Activated CD4-positive, alpha-beta T cell treated with anti-CD3 and anti-CD28 coated beads for 36 hours (primary cell): ENCODE measurements around the gene CCSER1. TPM values are rescaled to one million over a fixed set of nuclear protein-coding genes. Genes with fewer than 3 reads are reported as not detected.
"Not testable (repeated sequence)": the region's sequence is repeated elsewhere in the genome, so short reads cannot be mapped to it uniquely, and the experiment has no call there.

ENCODE experiments used
- ATAC-seq: fragments of 200-7000 bp; cut with Tn5 transposase; one replicate; pipeline ENCODE4 v1.10.0; 2021; ENCODE audit warnings: mild to moderate bottlenecking, moderate library complexity
- CTCF ChIA-PET: fragments of 350-600 bp; sonication (Branson Sonifier 250); formaldehyde crosslinking; loops from one replicate; lab custom pipeline; 2021; ENCODE audit warnings: antibody characterized with exemption; lab: Charles Lee
- POLR2A ChIA-PET: fragments of 350-600 bp; sonication (Branson Sonifier 250); formaldehyde crosslinking; loops from one replicate; lab custom pipeline; 2021; ENCODE audit warnings: antibody characterized with exemption, inconsistent platforms; lab: Charles Lee
- DNase-seq: peaks from one replicate; pipeline ENCODE4 v3.0.0-alpha.2; 2020
- H3K27ac Mint-ChIP-seq: one replicate; pipeline ENCODE4 v1.8.0; 2021; ENCODE audit warnings: mixed read lengths
- H3K27me3 Mint-ChIP-seq: one replicate; pipeline ENCODE4 v1.8.0; 2021; ENCODE audit warnings: mixed read lengths
- H3K36me3 Mint-ChIP-seq: one replicate; pipeline ENCODE4 v1.8.0; 2021; ENCODE audit warnings: low read depth, mixed read lengths
- H3K4me1 Mint-ChIP-seq: one replicate; pipeline ENCODE4 v1.8.0; 2021; ENCODE audit warnings: mixed read lengths
- H3K4me3 Mint-ChIP-seq: one replicate; pipeline ENCODE4 v1.8.0; 2021; ENCODE audit warnings: mild to moderate bottlenecking, moderate library complexity, mixed read lengths
- H3K9me3 Mint-ChIP-seq: one replicate; pipeline ENCODE4 v1.8.0; 2021; ENCODE audit warnings: low read depth, mixed read lengths
- intact Hi-C, 2 experiments: fragments of 100-400 bp; cut with DNase I in 1 of 2; cut with micrococcal nuclease in 1 of 2; formaldehyde crosslinking; loops; one replicate each; pipeline versions ENCODE4 v1.14.2 to v1.15.1; 2022 to 2024; cut with DNase I, micrococcal nuclease
- total RNA-seq, 2 experiments: library from RNA; stranded (reverse); gene quantifications; one replicate each; pipeline ENCODE4 v1.2.3, GENCODE V29; 2021

CCSER1 gene
- total RNA-seq, 2 experiments from 2014 or later: 0.14 TPM; not detected in 1

GRCh38 chr4:90815569-90815968 is 688.4 kb downstream of the CCSER1 start:
- ChIA-PET CTCF (interaction anchor here (0.7 kb wide), 1 partner anchor 26 kb away, joined by 3 read pairs; no protein-coding TSS in a partner anchor), POLR2A (no interaction called here)
- DNase-seq (no peak), ATAC-seq (no peak)
- intact Hi-C loops: no loop called here
- H3K9me3 Mint-ChIP-seq: peaks cover 15% of the 10 kb centered on the region
- no peak overlapping the region for H3K4me3 Mint-ChIP-seq
- H3K36me3 Mint-ChIP-seq: no peaks in the 10 kb centered on the region
- H3K4me1 Mint-ChIP-seq: no peaks in the 10 kb centered on the region
- H3K27ac Mint-ChIP-seq: no peak overlapping the region
- H3K27me3 Mint-ChIP-seq: no peaks in the 10 kb centered on the region

GRCh38 chr4:90816754-90817153 is 689.6 kb downstream of the CCSER1 start:
- Mint-ChIP-seq H3K27me3 (no peaks in the 10 kb centered on the region), H3K4me3 (no peak overlapping the region), H3K9me3 (peaks cover 13% of the 10 kb centered on the region), H3K36me3 (no peaks in the 10 kb centered on the region), H3K27ac (no peak overlapping the region), H3K4me1 (no peaks in the 10 kb centered on the region)
- intact Hi-C loops: no loop called here
- no peak for ATAC-seq
- ChIA-PET POLR2A (no interaction called here), CTCF (no interaction called here)
- no peak for DNase-seq

GRCh38 chr4:90824266-90825150 is 697.3 kb downstream of the CCSER1 start:
- intact Hi-C loops: no loop called here
- Mint-ChIP-seq H3K36me3 (no peaks in the 10 kb centered on the region), H3K4me3 (no peak overlapping the region), H3K9me3 (no peaks in the 10 kb centered on the region), H3K27ac (no peak overlapping the region), H3K27me3 (no peaks in the 10 kb centered on the region), H3K4me1 (no peaks in the 10 kb centered on the region)
- CTCF ChIA-PET: no interaction called here
- DNase-seq (no peak), ATAC-seq (no peak)
- POLR2A ChIA-PET: no interaction called here

DNA sequence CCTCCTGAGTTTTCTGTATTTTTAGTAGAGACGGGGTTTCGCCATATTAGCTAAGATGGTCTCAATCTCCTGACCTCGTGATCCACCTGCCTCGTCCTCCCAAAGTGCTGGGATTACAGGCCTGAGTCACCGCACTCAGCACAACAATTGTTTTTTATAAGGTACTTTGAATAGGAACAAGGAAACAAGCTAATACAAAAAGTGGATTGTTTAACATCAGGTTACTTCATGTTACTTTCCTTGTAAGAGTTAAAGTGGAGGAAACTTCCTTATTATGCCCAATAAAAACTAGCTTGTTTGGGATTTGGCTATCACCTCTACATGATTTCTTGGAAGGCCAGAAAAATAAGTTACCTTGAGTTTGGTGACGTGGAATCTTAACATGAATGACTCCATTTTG is 698.7 kb downstream of the CCSER1 start:
- ChIA-PET CTCF (no interaction called here), POLR2A (no interaction called here)
- Mint-ChIP-seq H3K27ac (no peak overlapping the region), H3K4me3 (no peak overlapping the region), H3K27me3 (no peaks in the 10 kb centered on the region), H3K36me3 (no peaks in the 10 kb centered on the region), H3K9me3 (no peaks in the 10 kb centered on the region), H3K4me1 (no peaks in the 10 kb centered on the region)
- DNase-seq (no peak), ATAC-seq (no peak)
- intact Hi-C loops: no loop called here

DNA sequence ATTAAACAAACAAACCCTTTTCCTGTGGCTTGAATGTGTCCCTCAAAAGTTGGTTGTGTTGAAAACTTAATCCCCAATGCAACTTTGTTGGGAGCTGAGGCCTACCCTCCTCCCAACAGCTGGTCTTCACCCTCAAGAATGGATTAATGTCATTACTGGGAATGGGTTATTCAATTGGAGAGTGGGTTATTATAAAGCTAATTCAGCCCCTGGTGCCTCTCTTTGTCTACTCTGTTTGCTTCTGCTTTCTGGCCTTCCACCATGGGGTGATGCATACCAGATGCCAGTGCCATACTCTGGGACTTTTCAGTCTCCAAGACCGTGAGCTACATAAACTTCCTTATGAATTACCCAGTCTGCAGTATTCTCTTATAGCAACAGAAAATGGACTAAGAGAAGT is 706.5 kb downstream of the CCSER1 start:
- Mint-ChIP-seq H3K4me3 (no peak overlapping the region), H3K4me1 (no peaks in the 10 kb centered on the region), H3K27ac (no peak overlapping the region), H3K36me3 (no peaks in the 10 kb centered on the region), H3K27me3 (no peaks in the 10 kb centered on the region), H3K9me3 (no peaks in the 10 kb centered on the region)
- ATAC-seq: no peak
- no peak for DNase-seq
- ChIA-PET CTCF (interaction anchor here (1.2 to 1.5 kb wide), 2 partner anchors 8 to 13 kb away, joined by 3 to 6 read pairs; no protein-coding TSS in a partner anchor), POLR2A (no interaction called here)
- intact Hi-C loops: no loop called here

DNA sequence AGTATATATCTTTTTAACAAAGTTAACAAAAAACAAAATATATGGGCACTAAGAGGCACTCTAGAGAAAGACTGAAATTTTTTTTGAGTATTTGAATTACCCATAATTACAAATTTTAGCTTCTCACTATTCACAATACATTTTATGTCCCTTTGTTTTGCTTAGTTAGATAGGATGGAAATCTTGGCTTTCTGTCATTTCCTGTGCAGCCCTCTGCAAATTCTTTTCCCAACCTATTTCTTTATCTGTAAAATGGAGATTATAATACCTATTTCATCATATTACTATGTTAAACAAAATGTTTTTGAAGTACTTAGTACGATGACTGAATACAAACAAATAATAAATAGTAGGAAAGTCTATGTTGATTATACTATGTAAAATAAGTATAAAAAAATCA is 710.0 kb downstream of the CCSER1 start:
- POLR2A ChIA-PET: no interaction called here
- DNase-seq: no peak
- Mint-ChIP-seq H3K4me3 (no peak overlapping the region), H3K9me3 (no peaks in the 10 kb centered on the region), H3K27ac (no peak overlapping the region), H3K27me3 (no peaks in the 10 kb centered on the region), H3K36me3 (no peaks in the 10 kb centered on the region), H3K4me1 (no peaks in the 10 kb centered on the region)
- CTCF ChIA-PET: interaction anchor here (0.6 kb wide), 1 partner anchor 209 kb away, joined by 3 read pairs; no protein-coding TSS in a partner anchor
- ATAC-seq: no peak
- intact Hi-C loops: no loop called here

DNA sequence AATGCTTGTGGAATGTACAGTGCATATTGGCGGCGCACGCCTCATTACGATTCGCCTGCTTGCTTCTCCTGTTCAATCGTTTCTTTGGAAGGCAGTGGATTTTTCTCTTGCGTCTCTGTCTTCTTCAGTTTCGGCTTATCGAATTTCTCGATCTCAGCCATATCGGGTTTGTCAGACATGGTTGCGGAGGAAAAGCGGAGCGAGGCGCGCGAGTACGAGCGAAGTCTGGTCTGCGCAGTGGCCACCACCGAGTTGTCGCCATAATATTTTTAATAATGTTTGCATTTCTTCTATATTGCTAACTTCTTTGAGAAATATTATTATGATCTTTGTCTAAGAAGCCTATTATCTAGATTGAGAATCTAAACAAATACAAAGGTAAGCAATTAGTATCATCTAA is 711.7 kb downstream of the CCSER1 start:
- ATAC-seq, DNase-seq, H3K4me1 Mint-ChIP-seq, POLR2A ChIA-PET, H3K27me3 Mint-ChIP-seq, H3K27ac Mint-ChIP-seq, CTCF ChIA-PET, H3K4me3 Mint-ChIP-seq, H3K9me3 Mint-ChIP-seq, H3K36me3 Mint-ChIP-seq, intact Hi-C loops: not testable (repeated sequence)

DNA sequence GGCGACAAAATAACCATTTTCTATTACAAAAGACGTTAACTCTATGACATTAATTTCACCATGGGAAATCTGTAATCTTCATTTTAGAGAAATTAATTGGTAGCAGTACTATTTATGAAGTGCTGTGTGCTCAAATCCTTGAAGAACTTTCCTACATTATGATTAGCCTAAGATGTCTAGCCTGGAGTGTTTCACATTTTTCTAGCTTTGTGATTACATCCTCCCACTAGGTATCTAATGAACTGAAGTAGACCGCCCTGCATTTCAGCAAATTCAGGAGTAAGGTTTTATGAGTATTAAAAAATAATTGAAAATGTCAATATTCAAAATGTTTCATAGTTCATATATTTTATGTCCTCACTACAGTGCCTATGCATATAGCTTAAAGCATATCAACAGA is 713.1 kb downstream of the CCSER1 start:
- Mint-ChIP-seq H3K4me3 (no peak overlapping the region), H3K9me3 (no peaks in the 10 kb centered on the region), H3K27me3 (no peaks in the 10 kb centered on the region), H3K27ac (no peak overlapping the region), H3K36me3 (no peaks in the 10 kb centered on the region), H3K4me1 (no peaks in the 10 kb centered on the region)
- DNase-seq: no peak
- intact Hi-C loops: no loop called here
- ChIA-PET POLR2A (no interaction called here), CTCF (interaction anchor here (1.7 kb wide), 1 partner anchor 7 kb away, joined by 6 read pairs; no protein-coding TSS in a partner anchor)
- no peak for ATAC-seq

GRCh38 chr4:90840828-90841227 is 713.6 kb downstream of the CCSER1 start:
- Mint-ChIP-seq H3K9me3 (no peaks in the 10 kb centered on the region), H3K4me1 (no peaks in the 10 kb centered on the region), H3K36me3 (no peaks in the 10 kb centered on the region), H3K4me3 (no peak overlapping the region), H3K27ac (no peak overlapping the region), H3K27me3 (no peaks in the 10 kb centered on the region)
- ATAC-seq: no peak
- CTCF ChIA-PET: interaction anchor here (1.7 kb wide), 1 partner anchor 7 kb away, joined by 6 read pairs; no protein-coding TSS in a partner anchor
- DNase-seq: no peak
- POLR2A ChIA-PET: no interaction called here
- intact Hi-C loops: no loop called here

- Mint-ChIP-seq H3K4me1 (no peaks in the 10 kb centered on the region), H3K27me3 (no peaks in the 10 kb centered on the region), H3K4me3 (no peak overlapping the region), H3K36me3 (no peaks in the 10 kb centered on the region), H3K9me3 (no peaks in the 10 kb centered on the region), H3K27ac (no peak overlapping the region)
- CTCF ChIA-PET: interaction anchor here (0.5 to 1.7 kb wide), 3 partner anchors 8 to 26 kb away, joined by 3 to 6 read pairs (median 3); no protein-coding TSS in a partner anchor
- POLR2A ChIA-PET: no interaction called here
- ATAC-seq (no peak), DNase-seq (no peak)
- intact Hi-C loops: no loop called here
Observed at GRCh38 chr4:90841676-90842075, 714.5 kb downstream of the CCSER1 start.

DNA sequence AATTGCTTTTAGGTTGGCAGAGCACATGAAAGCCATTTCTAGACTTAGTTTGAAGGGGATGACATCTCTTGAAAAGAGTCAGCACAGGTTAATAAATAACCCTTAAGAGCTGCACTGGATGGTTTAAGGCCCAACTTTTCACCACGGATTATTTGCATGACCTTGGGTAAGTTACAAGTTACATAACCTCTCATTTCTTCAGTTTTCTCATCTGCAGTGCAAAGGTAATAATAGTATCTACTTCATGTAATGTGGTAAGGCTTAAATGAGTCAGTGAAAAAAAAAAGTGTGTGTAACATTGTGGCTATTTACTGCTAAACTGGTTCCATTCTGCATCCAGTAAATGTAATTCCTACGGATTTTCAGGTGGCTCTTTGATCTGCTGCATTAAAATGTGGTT is 715.8 kb downstream of the CCSER1 start:
- no peaks in the 10 kb centered on the region for H3K4me1 Mint-ChIP-seq
- no peak overlapping the region for H3K4me3 Mint-ChIP-seq
- ChIA-PET POLR2A (no interaction called here), CTCF (no interaction called here)
- no peak for ATAC-seq
- no peak overlapping the region for H3K27ac Mint-ChIP-seq
- H3K9me3 Mint-ChIP-seq: no peaks in the 10 kb centered on the region
- no peaks in the 10 kb centered on the region for H3K27me3 Mint-ChIP-seq
- intact Hi-C loops: no loop called here
- H3K36me3 Mint-ChIP-seq: no peaks in the 10 kb centered on the region
- no peak for DNase-seq

GRCh38 chr4:90844241-90844640 is 717.0 kb downstream of the CCSER1 start:
- CTCF ChIA-PET: no interaction called here
- no peak for DNase-seq

More at GRCh38 chr4:90844241-90844640, 717.0 kb downstream of the CCSER1 start:
- POLR2A ChIA-PET: no interaction called here
- no peak for ATAC-seq
- Mint-ChIP-seq H3K36me3 (no peaks in the 10 kb centered on the region), H3K27ac (no peak overlapping the region), H3K4me3 (no peak overlapping the region), H3K9me3 (no peaks in the 10 kb centered on the region), H3K4me1 (no peaks in the 10 kb centered on the region), H3K27me3 (no peaks in the 10 kb centered on the region)
- intact Hi-C loops: no loop called here
